ENCODE results near the gene CERS6.

CERS6 gene

DNA sequence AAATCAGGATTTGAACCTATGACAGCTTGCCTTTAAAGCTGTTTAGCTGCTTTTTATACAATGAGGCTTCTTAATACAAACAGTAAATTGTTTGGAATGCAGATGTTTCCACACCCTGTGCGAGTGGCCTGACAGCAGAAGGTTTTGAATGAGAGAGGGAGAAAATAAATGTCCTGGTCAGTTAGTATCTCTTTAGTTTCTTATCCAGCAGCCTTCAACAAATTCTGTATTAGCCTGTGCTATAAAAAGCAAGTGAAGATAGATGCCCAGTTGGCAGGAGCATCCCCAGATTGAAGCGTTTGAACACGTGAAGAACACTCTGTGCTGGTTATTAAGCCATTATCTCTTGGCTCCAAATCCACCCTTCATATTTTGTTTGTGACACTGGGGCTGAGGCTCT, 70.6 kb downstream of the CERS6 start:
- peak overlapping the region; percentile 39 for H3K27ac ChIP-seq

DNA sequence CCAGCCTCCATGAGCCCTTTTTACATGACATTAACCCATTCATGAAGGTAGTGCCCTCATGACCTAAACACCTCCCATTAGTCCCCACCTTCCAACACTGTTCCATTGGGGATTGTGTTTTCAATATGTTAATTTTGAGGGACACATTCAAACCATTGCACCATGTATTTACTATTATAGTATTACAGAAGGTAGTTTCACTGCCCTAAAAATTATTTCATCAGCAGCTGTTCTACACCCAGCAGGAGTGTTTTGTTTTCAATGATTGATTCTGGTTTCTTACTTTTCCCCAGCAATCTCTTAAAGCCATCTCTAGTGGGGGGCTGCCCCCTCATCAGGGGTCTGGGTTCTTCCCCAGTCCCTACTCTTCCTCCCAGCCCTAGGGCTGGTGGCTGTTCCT, 71.9 kb downstream of the CERS6 start:
- H3K27ac ChIP-seq, result no peak overlapping the region
- TF ChIP-seq, protein P1, sequence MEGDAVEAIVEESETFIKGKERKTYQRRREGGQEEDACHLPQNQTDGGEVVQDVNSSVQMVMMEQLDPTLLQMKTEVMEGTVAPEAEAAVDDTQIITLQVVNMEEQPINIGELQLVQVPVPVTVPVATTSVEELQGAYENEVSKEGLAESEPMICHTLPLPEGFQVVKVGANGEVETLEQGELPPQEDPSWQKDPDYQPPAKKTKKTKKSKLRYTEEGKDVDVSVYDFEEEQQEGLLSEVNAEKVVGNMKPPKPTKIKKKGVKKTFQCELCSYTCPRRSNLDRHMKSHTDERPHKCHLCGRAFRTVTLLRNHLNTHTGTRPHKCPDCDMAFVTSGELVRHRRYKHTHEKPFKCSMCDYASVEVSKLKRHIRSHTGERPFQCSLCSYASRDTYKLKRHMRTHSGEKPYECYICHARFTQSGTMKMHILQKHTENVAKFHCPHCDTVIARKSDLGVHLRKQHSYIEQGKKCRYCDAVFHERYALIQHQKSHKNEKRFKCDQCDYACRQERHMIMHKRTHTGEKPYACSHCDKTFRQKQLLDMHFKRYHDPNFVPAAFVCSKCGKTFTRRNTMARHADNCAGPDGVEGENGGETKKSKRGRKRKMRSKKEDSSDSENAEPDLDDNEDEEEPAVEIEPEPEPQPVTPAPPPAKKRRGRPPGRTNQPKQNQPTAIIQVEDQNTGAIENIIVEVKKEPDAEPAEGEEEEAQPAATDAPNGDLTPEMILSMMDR (IDR thresholded peaks at IDR 0.05), result no peak
- no peak for TF ChIP-seq ZFX (IDR thresholded peaks at IDR 0.05; ENCODE audit: borderline replicate concordance)

More for the DNA sequence above, 70.6 kb downstream of the CERS6 start:
- TF ChIP-seq, protein P1 (IDR thresholded peaks at IDR 0.05), result no peak
- no peak for TF ChIP-seq ZFX (IDR thresholded peaks at IDR 0.05; ENCODE audit: borderline replicate concordance)

DNA sequence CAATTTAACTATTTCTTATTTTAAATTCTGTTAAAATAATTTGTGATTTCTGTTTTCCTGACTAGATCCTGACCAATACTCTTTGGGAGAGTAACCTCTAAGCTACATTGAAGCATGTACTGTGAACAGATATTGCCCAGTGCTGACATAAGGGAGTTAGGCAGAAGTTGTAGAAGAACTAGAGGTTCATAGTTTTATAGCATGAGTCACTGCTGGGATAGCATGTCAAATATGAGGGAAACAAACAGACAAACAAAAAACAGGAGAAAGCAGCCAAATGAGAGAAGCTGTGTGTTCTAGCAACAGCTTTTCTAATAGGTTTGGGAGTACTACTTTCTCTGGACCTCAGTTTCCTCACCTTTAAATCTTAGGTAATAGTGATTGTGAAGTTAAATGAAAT, 72.4 kb downstream of the CERS6 start:
- no peak overlapping the region for H3K27ac ChIP-seq
- no peak for TF ChIP-seq ZFX (IDR thresholded peaks at IDR 0.05; ENCODE audit: borderline replicate concordance)
- TF ChIP-seq, protein P1 (IDR thresholded peaks at IDR 0.05), result no peak

DNA sequence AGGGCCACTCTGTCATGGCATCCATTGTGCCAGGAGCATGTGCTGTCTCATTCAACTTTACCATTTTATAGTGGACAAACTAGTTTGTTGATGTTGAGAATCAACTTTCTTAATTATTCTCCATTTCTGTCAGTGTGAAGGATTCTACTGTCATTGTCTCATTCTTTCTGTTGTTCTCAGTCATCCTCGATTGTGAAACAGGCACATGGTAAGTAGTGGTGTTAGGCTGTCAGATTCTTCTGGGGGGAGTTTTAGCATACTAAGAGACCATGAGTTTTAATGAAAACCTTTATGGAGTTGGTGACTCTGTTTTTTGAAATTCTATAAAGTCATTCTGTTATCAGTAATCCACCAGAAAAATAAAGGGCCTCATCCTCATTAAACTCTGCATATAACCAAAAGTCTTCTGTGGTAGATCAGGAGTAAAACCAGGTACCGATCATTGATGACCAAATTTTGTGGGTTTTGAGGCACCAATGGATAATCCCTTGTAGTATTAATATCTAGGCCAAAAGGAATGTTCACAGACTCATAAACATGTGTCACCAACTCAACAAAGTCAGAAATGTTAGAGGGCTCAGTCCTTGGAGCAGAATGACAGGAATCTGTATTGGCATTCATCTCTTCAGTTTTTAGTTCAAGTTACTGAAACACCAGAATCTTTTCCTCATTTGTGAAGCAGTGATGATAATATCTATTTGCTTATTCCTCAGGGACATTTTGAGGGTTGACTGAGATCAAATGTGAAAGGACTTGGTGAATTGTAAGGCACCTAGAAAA, 73.2 kb downstream of the CERS6 start:
- TF ChIP-seq, protein P1 (IDR thresholded peaks at IDR 0.05), result no peak
- TF ChIP-seq ZFX (IDR thresholded peaks at IDR 0.05; ENCODE audit: borderline replicate concordance), result no peak
- H3K27ac ChIP-seq, result no peak overlapping the region

DNA sequence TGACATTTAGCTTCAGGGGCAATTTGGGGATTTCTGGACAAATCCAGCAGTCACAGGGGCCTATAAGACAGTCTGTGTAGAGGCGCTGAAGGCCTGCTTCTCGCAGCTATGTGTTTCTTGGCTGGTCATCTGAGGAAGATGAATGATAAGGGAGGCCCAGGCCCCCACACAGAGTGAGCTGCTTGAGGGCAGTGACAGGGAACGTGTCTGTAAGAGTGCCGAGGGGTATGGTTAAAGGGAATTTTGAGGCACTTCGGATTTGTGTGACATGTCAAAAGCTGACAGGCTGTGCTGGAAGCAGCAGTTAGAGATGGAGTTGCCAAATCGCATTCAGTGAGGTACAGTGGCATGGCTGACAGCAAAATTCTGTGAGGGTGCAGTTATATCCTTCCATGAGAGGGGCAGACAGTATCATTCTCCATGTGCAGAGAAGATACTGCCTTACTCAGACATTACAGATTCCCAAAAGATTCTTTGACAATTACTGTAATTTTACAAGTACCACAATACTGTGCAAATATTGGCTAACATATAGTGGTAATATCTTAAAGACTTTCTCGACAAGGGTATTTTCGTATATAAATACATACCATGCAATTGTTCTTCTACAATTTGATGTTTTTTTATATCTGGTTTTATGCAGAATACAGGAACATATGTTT, 74.0 kb downstream of the CERS6 start:
- TF ChIP-seq ZFX (IDR thresholded peaks at IDR 0.05; ENCODE audit: borderline replicate concordance), result no peak
- TF ChIP-seq, protein P1 (IDR thresholded peaks at IDR 0.05), result no peak
- H3K27ac ChIP-seq, result no peak overlapping the region

DNA sequence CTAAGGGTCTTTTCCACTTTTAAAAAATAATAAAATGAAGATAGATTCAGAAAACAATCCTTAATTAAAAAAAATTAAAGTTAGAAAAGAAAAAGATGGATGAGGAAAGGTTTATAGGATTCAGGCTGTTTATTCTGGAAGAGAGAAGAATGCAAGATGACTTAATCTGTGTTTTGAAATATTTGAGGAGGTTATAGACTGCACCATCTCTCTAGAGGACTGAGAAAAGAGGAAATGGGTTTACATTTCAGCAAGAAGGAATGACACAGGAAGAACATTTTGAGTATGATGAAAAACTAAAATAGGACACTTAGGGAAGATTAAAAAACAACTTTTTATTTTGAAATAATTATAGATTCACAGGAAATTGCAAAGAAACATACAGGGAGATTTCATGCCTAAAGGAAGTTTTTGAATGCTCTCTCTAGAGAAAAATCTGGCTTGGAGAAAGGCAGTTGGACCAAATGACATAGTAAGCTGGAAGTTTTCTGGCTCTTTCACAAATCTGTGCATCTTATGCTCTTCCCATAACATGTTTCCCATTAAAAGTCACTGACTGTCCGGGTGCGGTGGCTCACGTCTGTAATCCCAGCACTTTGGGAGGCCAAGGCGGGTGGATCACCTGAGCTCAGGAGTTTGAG, 75.0 kb downstream of the CERS6 start:
- H3K27ac ChIP-seq, result no peak overlapping the region
- TF ChIP-seq, protein P1 (IDR thresholded peaks at IDR 0.05), result no peak
- TF ChIP-seq ZFX (IDR thresholded peaks at IDR 0.05; ENCODE audit: borderline replicate concordance), result no peak

DNA sequence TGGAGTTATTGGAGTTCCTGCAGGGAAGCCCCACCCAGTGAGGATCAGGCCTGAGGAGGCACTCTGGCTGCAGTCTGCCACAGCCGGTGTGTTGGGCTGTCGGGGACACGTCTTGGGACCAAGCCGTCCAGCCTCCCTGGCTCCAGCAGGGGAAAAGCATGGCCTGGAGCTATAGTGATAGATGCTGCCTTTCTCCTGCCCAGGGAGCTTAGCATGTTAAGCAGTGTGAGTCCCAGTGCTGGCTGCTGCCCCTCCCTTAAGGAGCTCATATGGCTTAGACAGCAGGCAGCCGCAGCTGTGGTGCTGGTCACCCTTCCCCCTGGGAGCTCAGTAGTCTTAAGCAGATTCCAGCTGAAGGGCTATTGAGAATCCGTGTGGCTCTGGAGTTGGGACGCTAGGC, 78.9 kb downstream of the CERS6 start:
- no peak overlapping the region for H3K27ac ChIP-seq
- TF ChIP-seq, protein P1 (IDR thresholded peaks at IDR 0.05), result no peak
- TF ChIP-seq ZFX (IDR thresholded peaks at IDR 0.05; ENCODE audit: borderline replicate concordance), result no peak

All from 22Rv1 (cell line).